HG03575 (cell line): Measurements from ENCODE around the gene SERPINB3.
"Not testable (repeated sequence)": the region's sequence is repeated elsewhere in the genome, so short reads cannot be mapped to it uniquely, and the experiment has no call there.

Source experiments
- ATAC-seq: cut with Tn5 transposase; IDR thresholded peaks from one replicate; pipeline ENCODE4 v1.9.1; 2021; ENCODE audit not compliant: unreplicated experiment, insufficient number of reproducible peaks, low FRiP score; ENCODE audit errors: extremely low read depth

The SERPINB3 gene

GRCh38 chr18:63658920-63659319 lies 2.8 kb downstream of the SERPINB3 start:
- ATAC-seq: not testable (repeated sequence)

GRCh38 chr18:63650271-63650670 lies 11.4 kb downstream of the SERPINB3 start:
- ATAC-seq: not testable (repeated sequence)

GRCh38 chr18:63648241-63648640 lies 13.5 kb downstream of the SERPINB3 start:
- ATAC-seq: no peak

GRCh38 chr18:63646936-63647335 lies 14.8 kb downstream of the SERPINB3 start:
- ATAC-seq: no peak

GRCh38 chr18:63644694-63645093 lies 17.0 kb downstream of the SERPINB3 start:
- not testable (repeated sequence) for ATAC-seq

- not testable (repeated sequence) for ATAC-seq
These were observed 17.6 kb downstream of the SERPINB3 start, which contains the start of gene SERPINB4 for GRCh38 chr18:63644142-63644541. SERPINB4 (minus strand) TSS chr18:63644256; CDS start chr18:63643577, 679 bp downstream.

- not testable (repeated sequence) for ATAC-seq
These were observed 18.9 kb downstream of the SERPINB3 start for GRCh38 chr18:63642668-63643356.

- ATAC-seq: not testable (repeated sequence)
These were observed 20.5 kb downstream of the SERPINB3 start for GRCh38 chr18:63641157-63641680.

- ATAC-seq: no peak
These were observed 24.0 kb downstream of the SERPINB3 start for GRCh38 chr18:63637703-63638102.

GRCh38 chr18:63627819-63628218 lies 33.9 kb downstream of the SERPINB3 start:
- no peak for ATAC-seq

- ATAC-seq: no peak
These were observed 35.3 kb downstream of the SERPINB3 start for GRCh38 chr18:63626431-63626830.

GRCh38 chr18:63624863-63625262 lies 36.8 kb downstream of the SERPINB3 start:
- no peak for ATAC-seq

- no peak for ATAC-seq
These were observed 42.0 kb downstream of the SERPINB3 start for GRCh38 chr18:63619661-63620060.

GRCh38 chr18:63617915-63618234 lies 43.8 kb downstream of the SERPINB3 start:
- ATAC-seq: no peak

- ATAC-seq: peak; percentile 70
These were observed 44.4 kb downstream of the SERPINB3 start for GRCh38 chr18:63617049-63617914.

- ATAC-seq: no peak
These were observed 48.3 kb downstream of the SERPINB3 start for GRCh38 chr18:63613420-63613819.

GRCh38 chr18:63606526-63606925 lies 55.2 kb downstream of the SERPINB3 start:
- no peak for ATAC-seq
